GM10847 (cell line): ENCODE results near the gene BTF3.

ENCODE experiments used
- POLR2A ChIP-seq: IDR thresholded peaks from 2 replicates; pipeline ENCODE4 v1.6.1; 2011; ENCODE audit not compliant: insufficient read length; ENCODE audit errors: extremely low read depth

The BTF3 gene

DNA sequence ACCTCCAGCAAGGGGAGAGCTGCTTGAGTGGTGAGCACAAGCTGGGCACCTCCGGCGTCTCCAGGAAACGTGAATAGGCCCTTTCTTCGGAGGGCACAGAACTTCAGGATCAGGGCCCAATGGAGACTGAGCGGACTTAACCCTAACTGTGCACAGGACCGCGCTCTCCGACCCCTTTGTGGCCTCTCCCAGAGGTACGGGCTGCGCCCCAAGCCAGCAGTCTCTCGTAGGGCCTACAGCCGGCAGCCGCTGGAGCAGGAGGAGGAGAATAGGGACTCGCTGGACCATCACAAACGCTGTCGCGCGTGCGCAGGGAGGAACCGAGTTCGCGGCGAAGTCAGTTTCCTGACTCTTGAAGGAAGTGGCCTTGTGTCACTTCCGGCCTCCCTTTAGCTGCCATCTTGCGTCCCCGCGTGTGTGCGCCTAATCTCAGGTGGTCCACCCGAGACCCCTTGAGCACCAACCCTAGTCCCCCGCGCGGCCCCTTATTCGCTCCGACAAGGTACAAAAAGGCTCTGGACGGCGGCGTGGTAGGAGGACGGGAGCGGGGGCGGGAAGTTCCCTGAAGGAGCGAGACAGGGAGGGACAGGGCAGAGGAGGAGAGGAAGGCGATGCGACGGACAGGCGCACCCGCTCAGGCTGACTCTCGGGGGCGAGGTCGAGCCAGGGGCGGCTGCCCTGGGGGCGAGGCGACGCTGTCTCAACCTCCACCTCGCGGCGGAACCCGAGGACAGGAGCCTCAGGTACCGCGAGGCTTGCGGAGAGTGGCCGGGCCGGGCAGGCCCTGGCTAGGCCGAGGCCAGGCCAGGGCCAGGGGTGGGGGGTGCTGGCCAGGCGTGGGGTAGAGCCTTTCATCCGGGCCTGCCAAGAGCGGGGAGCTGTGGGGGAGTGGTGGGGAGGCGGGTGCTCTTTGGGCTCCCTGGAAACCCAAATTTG lies at the start of gene BTF3:
Gene BTF3 (plus strand): TSS at position 386 of the 936 bp plus-strand sequence. CDS start 226 bp downstream, at position 612.
- TF ChIP-seq POLR2A, result peak; percentile 93

DNA sequence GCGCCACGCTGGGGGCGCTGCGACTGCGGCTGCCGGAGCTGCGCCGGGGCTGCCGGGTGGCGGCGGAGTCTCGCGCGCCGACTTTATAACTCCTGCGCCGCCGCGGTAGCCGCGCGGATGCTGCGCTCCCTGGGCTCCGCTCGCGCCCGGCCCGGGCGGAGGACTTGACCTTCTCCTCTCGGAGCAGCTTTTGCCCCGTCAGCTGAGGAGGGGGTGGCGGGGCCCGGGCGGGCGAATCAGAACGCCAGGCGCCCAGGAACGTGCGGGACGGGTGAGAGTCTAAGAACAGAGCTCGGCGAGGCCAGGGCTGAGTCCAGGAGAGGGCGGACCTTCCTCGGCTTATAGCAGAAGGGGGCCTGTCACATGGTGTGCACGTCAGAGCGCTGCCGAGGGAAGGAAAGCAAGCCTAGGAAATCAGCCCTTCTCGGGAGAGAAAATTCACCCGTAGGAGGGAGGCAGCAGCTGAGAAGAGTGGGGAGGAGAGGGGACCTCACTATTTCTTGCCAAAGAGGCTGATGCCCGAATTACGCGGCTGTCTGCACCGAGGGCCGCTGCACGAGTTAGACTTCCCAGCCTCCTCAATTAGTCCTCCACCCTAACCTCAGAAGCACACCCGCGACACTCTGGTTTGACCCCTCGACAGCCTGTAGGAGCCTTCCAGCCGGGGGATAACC lies 49.6 kb upstream of the BTF3 start, which contains the start of gene FOXD1:
Gene FOXD1 (minus strand): TSS at position 315 of the 674 bp plus-strand sequence. CDS start 415 bp downstream, outside the sequence.
- TF ChIP-seq POLR2A, result no peak

DNA sequence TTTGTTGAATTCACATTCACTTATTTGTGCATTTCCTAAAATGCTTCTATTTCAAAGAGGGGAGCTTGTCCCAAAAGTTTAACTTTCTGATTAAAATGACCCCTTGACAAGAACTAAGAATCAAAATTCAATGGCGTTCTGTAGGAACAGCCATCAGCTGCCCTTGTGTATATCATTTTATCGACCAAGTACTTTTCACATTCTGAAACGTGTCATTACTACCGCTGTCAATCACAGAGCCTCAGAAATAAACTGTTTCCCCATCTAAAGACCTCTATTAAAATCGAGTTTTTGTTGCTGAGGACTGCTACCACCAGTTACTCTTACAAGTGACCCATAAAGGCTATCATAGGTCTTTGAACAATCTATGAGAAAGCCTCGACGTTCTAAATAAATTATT lies 48.1 kb upstream of the BTF3 start:
- no peak for TF ChIP-seq POLR2A

DNA sequence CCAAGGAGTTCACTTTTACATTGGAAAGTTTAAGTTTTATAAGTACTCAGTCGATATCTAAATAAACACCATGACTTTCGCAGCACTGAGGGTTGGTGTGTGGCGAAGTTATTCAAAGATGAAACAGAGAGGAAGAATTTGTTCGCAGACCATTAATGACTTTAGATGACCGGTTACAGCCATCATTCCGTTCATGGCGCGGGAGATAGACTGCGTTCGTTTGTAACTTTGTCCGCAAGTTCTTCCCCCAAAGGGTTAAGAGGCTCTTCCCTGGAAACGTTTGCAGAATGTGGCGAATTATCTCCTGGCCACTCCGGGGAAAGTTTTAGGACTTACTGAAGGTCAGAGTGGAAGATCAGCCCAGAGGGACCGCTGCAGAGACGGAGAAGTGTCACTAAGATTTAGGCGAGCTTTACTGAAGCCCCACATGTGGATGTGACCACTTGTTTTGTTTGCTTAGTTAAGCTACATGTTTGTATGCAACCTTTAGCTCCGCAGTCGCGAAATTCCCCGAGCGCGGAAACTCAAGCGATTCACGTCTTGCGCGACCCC lies 47.5 kb upstream of the BTF3 start:
- TF ChIP-seq POLR2A, result no peak

DNA sequence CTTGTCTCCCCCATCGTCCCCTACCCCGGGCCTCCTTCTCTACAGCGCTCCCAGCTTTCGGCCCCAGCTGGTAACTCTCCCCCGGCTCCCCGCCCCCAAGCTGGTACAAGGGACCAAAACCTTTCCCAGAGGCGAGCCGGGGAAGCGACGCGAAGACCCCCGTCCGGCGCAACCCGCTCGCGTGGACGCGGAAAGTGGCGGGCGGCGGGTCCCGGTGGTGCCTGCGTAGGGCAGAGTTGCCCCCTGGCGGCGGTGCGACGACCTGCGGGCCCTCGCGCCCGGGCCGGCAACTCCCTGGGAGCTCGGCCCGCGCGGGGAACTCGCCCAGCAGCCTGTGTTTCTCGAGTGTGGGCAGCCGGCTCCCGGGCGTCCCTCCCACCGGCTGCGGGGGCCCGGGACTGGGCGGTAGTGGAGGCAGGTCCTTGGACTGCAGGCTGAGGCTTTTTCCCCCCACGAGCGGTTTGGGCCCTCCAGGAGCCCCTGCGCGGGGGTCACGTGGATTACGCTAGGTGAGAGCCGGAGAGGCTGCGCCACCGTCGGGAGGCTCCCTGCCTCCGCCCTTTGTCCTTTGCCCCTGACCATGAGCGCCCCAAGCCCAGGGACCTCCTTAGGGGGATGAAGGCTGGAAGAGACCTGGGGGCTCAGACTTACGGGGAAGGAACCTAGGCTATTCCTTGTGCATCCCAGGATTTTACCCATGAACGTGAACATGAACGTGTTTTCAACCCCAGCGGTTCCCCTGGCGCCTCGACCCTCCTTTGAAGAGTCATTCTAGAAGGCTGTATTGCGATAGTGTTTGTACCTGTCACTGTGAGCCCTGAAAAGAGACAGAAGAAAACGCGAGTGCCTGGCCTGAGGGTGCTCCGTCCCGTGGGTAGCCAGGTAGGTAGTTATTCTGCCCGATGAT lies 46.8 kb upstream of the BTF3 start:
- TF ChIP-seq POLR2A, result no peak

DNA sequence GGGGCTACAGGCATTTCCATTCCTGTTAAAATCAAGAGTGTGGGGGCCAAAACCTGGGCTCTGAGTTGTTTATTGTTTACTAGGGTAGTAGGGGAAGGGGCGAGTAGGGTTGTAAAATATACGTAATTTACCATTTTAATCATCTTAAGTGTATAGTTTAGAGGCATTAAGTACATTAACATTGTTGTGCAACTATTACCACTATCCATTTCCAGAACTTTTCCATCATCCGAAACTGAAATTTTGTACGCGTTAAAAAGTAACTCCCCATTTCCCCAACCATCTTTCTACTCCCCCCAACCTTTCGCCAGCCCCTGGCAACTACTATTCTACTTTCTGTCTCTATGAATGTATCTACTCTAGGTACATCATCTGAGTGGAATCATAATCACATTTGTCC lies 46.0 kb upstream of the BTF3 start:
- no peak for TF ChIP-seq POLR2A

DNA sequence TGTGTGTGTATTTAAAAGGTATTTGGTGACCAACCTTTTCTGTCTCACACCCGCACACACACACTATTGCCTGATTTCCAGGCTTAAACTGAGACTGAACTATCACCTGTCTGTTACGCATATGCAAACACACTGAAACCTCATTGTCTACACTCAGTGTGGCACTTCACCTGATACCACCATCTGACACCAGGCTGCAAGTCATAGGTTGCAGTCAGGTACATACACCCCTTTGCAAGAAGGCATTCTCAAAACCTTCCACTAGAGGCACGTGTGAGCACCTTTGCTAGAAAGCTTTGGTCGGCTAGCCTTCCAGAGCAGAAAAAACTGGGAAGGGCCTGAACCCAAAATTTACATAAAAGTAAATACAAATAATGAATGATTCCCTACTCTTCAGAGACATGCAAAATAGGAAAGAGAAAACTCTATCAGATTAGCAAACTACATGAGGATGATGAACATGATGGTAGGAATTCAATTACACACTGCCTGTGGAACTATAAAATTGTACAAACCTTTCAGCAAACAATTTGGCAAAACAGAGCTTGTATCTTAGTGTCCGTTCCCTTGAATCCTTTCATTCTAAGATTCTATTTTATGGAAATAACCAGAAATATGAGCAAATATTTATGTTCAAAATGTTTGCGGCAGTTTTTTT lies 43.7 kb upstream of the BTF3 start:
- TF ChIP-seq POLR2A, result no peak

DNA sequence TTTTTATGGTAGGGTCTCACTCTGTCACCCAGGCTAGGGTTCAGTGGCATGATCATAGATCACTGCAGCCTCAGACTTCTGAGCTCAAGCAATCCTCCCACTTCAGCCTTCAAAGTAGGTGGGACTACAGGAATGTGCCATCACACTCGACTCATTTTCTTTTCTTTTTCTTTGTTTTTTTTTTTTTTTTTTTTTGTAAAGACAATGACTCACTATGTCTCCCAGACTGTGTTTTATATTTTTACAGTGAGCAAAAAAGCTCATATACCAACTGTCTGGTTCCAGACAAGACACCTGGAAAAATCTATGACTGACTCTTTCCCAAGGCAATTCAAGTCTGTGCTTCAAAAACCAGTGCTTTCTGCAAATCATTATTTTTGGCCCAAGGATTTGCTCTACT lies 38.9 kb upstream of the BTF3 start:
- TF ChIP-seq POLR2A, result no peak

DNA sequence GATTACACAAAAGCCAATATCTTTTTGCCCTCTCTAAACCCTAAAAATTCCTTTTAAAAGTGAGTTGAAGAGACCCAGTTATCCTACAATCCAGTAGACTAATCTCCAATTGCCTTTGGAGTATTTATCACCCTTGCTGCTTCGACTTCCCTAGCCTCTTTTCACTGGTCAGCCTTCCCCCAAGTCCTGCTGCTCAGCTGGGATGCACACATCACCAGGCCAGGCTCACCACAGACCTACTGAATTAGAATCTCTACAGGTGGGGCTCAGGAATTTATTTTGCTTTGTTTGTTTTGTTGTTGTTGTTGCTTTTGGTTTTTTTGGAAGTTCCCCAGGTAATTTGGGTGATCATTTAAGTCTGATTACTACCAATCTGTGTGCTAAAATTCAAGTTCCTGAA lies 38.1 kb upstream of the BTF3 start:
- no peak for TF ChIP-seq POLR2A

DNA sequence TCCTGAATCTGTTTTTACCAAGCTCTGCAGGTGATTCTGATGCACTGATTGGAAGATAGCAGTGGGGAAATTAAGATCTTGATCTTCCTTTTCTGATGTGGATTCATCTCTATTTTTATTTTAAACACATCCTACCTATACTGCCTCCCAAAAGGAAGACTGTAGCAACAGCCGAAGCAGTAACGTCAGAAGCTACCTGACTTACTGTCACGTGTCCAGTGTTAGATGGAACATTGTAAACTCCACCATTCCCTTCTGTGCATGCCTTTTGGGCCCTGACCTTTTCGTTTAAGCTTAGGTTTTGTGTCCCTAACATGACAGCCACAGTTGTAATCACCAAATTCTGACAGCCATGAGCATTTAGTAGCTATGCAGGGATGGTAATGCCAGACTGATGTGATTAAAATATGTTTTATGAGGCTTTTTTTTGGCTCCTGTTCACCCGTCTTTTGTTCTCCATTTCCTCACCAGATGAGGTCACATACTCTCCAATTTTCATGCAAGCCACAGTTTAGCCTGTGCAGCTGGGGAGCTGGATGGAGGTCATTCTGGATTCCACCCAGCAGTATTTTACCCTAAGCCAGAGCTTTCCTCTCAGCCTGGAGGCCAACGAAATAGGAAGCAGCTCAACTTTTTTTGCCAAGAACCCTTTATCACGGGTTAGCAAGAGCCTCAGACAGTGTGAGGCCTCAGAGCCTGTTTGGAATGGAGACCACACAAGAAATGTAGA lies 34.1 kb upstream of the BTF3 start:
- TF ChIP-seq POLR2A, result no peak

DNA sequence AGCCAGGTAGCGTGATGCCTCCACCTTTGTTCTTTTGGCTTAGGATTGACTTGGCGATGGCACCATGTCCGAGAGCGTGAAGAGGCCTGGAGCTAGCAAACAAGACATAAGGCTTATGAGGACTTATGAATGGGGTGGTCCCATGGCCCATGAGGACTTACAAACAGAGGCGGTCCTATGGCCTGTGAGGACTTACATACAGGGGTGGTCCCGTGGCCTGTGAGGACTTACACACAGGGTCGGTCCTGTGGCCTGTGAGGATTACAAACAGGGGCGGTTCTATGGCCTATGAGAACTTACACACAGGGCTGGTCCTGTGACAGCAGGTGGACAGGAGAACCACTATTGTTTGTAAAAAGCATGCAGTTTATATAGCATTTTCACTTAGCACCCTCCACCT lies 28.4 kb upstream of the BTF3 start:
- no peak for TF ChIP-seq POLR2A

DNA sequence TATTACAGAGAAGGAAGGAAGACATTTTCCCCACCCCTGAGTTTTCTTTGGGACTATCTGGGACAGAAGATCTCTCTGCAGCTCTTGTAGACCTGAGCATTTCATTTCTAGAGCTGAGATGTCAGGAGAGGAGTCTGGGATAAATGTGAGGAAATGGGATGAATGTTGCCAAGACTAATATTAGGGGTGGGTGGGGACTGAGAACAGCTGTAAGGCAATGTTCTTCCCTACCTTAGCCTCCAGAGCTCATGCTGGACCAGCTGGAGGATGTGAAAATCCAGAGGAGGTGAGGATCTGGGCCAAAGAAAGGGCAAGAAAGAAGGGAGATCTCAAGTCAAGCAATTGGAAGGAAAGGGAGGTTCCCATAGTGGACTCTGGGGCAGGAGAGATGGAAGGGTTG lies 26.6 kb upstream of the BTF3 start:
- TF ChIP-seq POLR2A, result no peak

DNA sequence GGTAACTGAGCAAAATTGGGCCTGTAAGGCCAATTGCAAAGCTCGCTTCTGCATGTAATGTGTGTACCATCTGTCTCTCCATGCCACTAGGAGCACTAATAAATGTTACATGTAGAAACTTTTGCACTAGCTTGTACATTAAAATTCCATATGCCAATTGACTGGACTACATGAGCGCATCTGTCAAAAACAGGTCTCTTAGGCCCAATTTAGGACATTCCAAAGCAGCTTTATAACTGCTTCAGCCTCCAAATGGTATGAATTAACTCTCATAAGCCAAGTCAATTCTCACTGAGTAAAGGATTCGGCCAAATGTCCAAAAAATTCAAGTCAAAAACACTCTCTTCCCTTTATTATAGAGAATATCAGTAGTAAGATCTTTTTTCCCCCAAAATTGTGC lies 26.1 kb upstream of the BTF3 start:
- TF ChIP-seq POLR2A, result no peak

DNA sequence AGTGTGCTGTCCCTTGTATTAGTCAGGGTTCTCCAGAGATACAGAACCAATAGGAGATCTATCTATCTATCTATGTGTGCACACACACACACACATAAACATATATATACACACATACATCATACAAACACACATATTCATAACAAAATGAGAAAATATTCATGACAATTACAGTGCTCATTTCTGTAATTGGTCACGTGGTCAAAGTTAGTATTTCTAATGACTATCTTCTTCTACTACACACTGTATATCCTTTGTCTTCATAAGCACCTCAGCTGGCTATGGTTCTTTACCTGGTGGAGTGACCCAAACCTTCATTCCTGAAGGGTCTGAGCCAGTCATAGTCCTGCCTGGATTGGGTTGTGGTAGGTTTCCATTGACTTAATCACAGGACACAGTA lies 17.7 kb upstream of the BTF3 start:
- no peak for TF ChIP-seq POLR2A
